ENCODE measurements around the gene PTK7. TPM values are rescaled to one million over a fixed set of nuclear protein-coding genes. Genes with fewer than 3 reads are reported as not detected.

PTK7 gene
- total RNA-seq, 2 experiments from 2014 or later, result 13.0 to 18.5 TPM

GRCh38 chr6:43088654-43089056 is 12.5 kb downstream of the PTK7 start:
- POLR2A ChIA-PET, result no interaction called here
- no peaks in the 10 kb centered on the region for H3K36me3 ChIP-seq (ENCODE audit: insufficient read depth, low read length)

DNA sequence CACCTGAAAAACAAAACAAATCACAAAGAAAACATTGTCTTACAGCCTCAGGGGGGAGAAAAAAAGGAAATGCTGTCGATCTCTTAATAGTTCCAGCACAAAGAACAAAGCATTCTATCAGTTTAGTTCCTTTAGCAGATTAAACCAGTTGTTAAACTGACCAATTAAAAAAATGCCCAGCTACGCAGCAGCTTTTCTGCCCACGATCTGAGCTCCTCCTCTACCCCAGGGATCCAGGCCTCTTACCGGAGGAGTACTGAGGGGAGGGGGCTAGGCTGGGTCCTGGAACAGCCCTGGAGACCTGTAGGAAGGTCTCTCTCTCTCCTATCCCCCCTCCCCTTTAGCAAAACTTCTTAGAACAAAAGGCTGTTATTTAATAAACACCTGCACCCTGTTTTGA is 13.4 kb downstream of the PTK7 start:
- no peaks in the 10 kb centered on the region for H3K36me3 ChIP-seq (ENCODE audit: insufficient read depth, low read length)
- ChIA-PET POLR2A (interaction anchor here (0.9 kb wide), 1 partner anchor 27 kb away, joined by 3 read pairs; no protein-coding TSS in a partner anchor), CTCF (ENCODE audit: unreplicated experiment) (no interaction called here)
- no peaks in the 10 kb centered on the region for H3K4me1 ChIP-seq (ENCODE audit: insufficient read depth, low read length, poor library complexity, severe bottlenecking)
- no peaks in the 10 kb centered on the region for H3K79me2 ChIP-seq (ENCODE audit: insufficient read depth, low read depth, low read length)
- BruUV-seq (replicated peaks), result no TSS peak
- H3K4me2 ChIP-seq (ENCODE audit: low read length), result no peak overlapping the region
- no peak overlapping the region for H3K27ac ChIP-seq (ENCODE audit: low read depth, low read length, poor library complexity, severe bottlenecking)
- intact Hi-C loops (cut with micrococcal nuclease; ENCODE audit: unreplicated experiment), result no loop called here
- no peaks in the 10 kb centered on the region for H3K9me2 ChIP-seq (ENCODE audit: insufficient read depth, low read length)
- DNase-seq (ENCODE audit: low spot score), result no peak
- no peak overlapping the region for H2AFZ ChIP-seq (ENCODE audit: low read length)
- H3K4me3 ChIP-seq (ENCODE audit: low read depth, low read length, poor library complexity, severe bottlenecking), result no peak overlapping the region
- H3K9me3 ChIP-seq (ENCODE audit: low read length), result no peaks in the 10 kb centered on the region
- TF ChIP-seq EZH2phosphoT487 (IDR thresholded peaks at IDR 0.05; ENCODE audit: borderline replicate concordance, low read depth, low read length), result no peak
- no peak for TF ChIP-seq CTCF (conservative IDR thresholded peaks at IDR 0.05; ENCODE audit: low read length)
- H4K20me1 ChIP-seq (ENCODE audit: insufficient read depth, low read length), result peaks cover 6% of the 10 kb centered on the region

More at GRCh38 chr6:43088654-43089056, 12.5 kb downstream of the PTK7 start:
- Histone ChIP-seq H3K4me3 (ENCODE audit: low read depth, low read length, poor library complexity, severe bottlenecking) (no peak overlapping the region), H3K4me2 (ENCODE audit: low read length) (no peak overlapping the region), H3K79me2 (ENCODE audit: insufficient read depth, low read depth, low read length) (no peaks in the 10 kb centered on the region), H3K4me1 (ENCODE audit: insufficient read depth, low read length, poor library complexity, severe bottlenecking) (no peaks in the 10 kb centered on the region), H3K27ac (ENCODE audit: low read depth, low read length, poor library complexity, severe bottlenecking) (no peak overlapping the region), H3K9me3 (ENCODE audit: low read length) (no peaks in the 10 kb centered on the region), H3K9me2 (ENCODE audit: insufficient read depth, low read length) (no peaks in the 10 kb centered on the region), H2AFZ (ENCODE audit: low read length) (no peak overlapping the region), H4K20me1 (ENCODE audit: insufficient read depth, low read length) (peaks cover 7% of the 10 kb centered on the region)
- intact Hi-C loops (cut with micrococcal nuclease; ENCODE audit: unreplicated experiment), result no loop called here
- DNase-seq (ENCODE audit: low spot score), result no peak
- BruUV-seq (replicated peaks), result no TSS peak
- TF ChIP-seq EZH2phosphoT487 (IDR thresholded peaks at IDR 0.05; ENCODE audit: borderline replicate concordance, low read depth, low read length) (no peak), CTCF (conservative IDR thresholded peaks at IDR 0.05; ENCODE audit: low read length) (no peak)
- CTCF ChIA-PET (ENCODE audit: unreplicated experiment), result no interaction called here

DNA sequence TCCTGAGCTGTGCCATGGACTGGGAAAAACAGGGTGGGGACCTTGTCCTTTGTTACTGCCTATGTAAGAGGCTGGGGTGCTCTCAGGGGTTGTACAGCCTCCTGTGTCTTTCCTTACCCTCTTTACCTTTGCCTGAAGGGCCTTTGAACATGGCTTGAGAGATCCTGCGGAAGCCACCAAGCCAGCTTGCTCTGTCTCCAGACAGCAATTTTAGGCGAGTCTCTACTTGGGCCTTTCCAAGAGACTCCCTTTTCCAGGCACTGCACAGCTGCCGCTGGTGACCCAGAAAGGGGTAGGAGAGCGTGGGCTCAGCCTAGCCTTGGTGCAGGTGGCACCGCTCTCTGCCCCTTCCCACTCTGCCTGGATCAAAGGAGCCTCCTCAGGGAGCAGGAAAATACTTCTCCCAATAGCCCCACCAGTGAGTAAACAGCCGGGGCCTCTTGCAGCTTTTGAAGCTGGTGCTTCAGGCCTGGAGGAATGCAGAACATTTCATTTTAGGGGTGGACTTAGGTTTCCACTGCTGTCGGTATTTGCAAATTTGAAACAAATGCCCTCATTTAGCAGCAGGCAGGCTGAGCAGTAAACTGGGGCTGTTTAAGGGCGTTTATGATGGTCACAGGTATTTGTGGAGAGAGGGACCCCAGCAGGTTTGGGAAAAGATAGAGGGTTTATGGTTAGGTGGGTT is 13.9 kb downstream of the PTK7 start:
- H3K4me3 ChIP-seq (ENCODE audit: low read depth, low read length, poor library complexity, severe bottlenecking), result no peak overlapping the region
- ChIA-PET CTCF (ENCODE audit: unreplicated experiment) (no interaction called here), POLR2A (interaction anchor here (0.9 to 1.0 kb wide), 2 partner anchors 8 to 26 kb away, joined by 3 to 4 read pairs; no protein-coding TSS in a partner anchor)
- no TSS peak for BruUV-seq (replicated peaks)
- no peak overlapping the region for H3K27ac ChIP-seq (ENCODE audit: low read depth, low read length, poor library complexity, severe bottlenecking)
- H3K36me3 ChIP-seq (ENCODE audit: insufficient read depth, low read length), result no peaks in the 10 kb centered on the region
- no peaks in the 10 kb centered on the region for H3K4me1 ChIP-seq (ENCODE audit: insufficient read depth, low read length, poor library complexity, severe bottlenecking)
- no peaks in the 10 kb centered on the region for H3K9me2 ChIP-seq (ENCODE audit: insufficient read depth, low read length)
- no peaks in the 10 kb centered on the region for H3K79me2 ChIP-seq (ENCODE audit: insufficient read depth, low read depth, low read length)
- TF ChIP-seq EZH2phosphoT487 (IDR thresholded peaks at IDR 0.05; ENCODE audit: borderline replicate concordance, low read depth, low read length) (no peak), CTCF (conservative IDR thresholded peaks at IDR 0.05; ENCODE audit: low read length) (no peak)
- no peak for DNase-seq (ENCODE audit: low spot score)
- H4K20me1 ChIP-seq (ENCODE audit: insufficient read depth, low read length), result peaks cover 6% of the 10 kb centered on the region; the same call in 1 of the 2 replicates
- no peaks in the 10 kb centered on the region for H3K9me3 ChIP-seq (ENCODE audit: low read length)
- H3K4me2 ChIP-seq (ENCODE audit: low read length), result no peak overlapping the region
- intact Hi-C loops (cut with micrococcal nuclease; ENCODE audit: unreplicated experiment), result no loop called here
- no peak overlapping the region for H2AFZ ChIP-seq (ENCODE audit: low read length)

Measured in OCI-LY7 (cell line).